22Rv1 (cell line): ENCODE results near the gene SLIT3.

Experiments
- ZFX ChIP-seq: fragments of 450-650 bp; IDR thresholded peaks from 2 replicates; pipeline ENCODE4 v1.6.1; 2017; ENCODE audit warnings: antibody characterized with exemption, borderline replicate concordance
- TF ChIP-seq, protein P1 (sequence below): fragments of 450-650 bp; IDR thresholded peaks from 2 replicates; pipeline ENCODE4 v1.5.1; 2017; ENCODE audit warnings: mild to moderate bottlenecking

DNA sequence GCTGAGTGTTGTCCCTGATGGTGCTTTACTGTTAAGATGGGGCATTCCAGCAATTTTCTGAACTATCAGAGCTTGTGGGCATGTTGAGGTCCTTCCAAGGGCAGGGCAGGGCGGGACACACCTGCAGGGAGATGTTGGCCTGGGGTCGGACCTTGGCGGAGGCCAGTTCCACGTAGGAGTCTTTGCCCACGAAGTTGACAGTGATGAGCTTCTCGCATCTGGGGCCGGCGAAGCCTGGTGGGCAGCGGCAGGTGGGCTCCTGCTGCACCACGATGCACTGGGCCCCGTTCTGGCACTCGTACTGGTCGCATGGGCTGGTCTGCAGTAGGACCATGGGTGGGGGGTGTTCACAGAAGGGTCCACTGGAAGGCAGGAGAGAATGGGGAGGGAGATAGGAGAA is 615.4 kb downstream of the SLIT3 start:
- TF ChIP-seq, protein P1, sequence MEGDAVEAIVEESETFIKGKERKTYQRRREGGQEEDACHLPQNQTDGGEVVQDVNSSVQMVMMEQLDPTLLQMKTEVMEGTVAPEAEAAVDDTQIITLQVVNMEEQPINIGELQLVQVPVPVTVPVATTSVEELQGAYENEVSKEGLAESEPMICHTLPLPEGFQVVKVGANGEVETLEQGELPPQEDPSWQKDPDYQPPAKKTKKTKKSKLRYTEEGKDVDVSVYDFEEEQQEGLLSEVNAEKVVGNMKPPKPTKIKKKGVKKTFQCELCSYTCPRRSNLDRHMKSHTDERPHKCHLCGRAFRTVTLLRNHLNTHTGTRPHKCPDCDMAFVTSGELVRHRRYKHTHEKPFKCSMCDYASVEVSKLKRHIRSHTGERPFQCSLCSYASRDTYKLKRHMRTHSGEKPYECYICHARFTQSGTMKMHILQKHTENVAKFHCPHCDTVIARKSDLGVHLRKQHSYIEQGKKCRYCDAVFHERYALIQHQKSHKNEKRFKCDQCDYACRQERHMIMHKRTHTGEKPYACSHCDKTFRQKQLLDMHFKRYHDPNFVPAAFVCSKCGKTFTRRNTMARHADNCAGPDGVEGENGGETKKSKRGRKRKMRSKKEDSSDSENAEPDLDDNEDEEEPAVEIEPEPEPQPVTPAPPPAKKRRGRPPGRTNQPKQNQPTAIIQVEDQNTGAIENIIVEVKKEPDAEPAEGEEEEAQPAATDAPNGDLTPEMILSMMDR: no peak
- no peak for TF ChIP-seq ZFX
